ENCODE measurements around the gene CARD19.
"Not testable (repeated sequence)": the region's sequence is repeated elsewhere in the genome, so short reads cannot be mapped to it uniquely, and the experiment has no call there.

The CARD19 gene

DNA sequence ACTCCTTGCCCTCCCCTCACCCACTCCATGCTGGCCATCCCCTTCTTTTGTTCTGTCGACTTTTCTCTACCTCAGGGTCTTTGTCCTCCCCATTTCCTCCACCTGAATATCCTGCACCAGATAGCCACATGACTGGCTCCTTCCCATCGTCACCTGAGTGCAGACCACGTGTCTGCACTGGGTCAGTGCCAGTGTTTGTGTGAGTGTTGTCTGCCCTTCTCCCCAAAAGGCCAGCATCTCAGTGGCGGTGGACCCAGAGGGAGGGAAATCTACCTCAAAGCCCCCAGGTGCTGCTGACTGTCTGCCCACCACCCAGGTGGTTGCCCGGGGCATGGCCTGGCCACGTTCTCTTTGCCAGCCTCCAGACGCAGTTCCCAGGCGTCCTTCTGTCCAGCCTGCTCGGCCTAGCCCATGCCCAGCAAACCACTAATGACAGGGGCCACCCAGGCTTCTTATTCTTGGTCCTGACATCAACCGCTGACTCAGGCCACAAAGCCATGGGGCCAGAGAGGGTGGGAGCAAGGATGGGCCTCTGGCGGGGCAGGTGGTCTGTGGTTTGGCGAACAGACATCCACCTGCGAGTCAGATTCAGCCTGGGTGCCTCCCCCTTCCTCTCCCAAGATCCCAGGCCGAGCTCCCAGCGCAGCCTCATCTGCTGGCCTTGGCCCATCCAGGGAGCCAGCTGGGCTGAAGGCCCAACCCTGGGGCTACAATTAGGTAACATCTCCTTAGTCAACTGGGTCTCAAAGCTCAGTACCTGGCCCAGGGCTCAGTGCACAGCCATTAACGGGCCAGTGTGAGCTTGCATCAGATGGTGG is 43.6 kb downstream of the CARD19 start:
- no peak overlapping the region for H3K4me3 ChIP-seq (ENCODE audit: low read length)
- TF ChIP-seq, protein P1, sequence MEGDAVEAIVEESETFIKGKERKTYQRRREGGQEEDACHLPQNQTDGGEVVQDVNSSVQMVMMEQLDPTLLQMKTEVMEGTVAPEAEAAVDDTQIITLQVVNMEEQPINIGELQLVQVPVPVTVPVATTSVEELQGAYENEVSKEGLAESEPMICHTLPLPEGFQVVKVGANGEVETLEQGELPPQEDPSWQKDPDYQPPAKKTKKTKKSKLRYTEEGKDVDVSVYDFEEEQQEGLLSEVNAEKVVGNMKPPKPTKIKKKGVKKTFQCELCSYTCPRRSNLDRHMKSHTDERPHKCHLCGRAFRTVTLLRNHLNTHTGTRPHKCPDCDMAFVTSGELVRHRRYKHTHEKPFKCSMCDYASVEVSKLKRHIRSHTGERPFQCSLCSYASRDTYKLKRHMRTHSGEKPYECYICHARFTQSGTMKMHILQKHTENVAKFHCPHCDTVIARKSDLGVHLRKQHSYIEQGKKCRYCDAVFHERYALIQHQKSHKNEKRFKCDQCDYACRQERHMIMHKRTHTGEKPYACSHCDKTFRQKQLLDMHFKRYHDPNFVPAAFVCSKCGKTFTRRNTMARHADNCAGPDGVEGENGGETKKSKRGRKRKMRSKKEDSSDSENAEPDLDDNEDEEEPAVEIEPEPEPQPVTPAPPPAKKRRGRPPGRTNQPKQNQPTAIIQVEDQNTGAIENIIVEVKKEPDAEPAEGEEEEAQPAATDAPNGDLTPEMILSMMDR (conservative IDR thresholded peaks at IDR 0.05; ENCODE audit: low read length) = no peak
- DNase-seq (ENCODE audit: low read depth) = no peak

DNA sequence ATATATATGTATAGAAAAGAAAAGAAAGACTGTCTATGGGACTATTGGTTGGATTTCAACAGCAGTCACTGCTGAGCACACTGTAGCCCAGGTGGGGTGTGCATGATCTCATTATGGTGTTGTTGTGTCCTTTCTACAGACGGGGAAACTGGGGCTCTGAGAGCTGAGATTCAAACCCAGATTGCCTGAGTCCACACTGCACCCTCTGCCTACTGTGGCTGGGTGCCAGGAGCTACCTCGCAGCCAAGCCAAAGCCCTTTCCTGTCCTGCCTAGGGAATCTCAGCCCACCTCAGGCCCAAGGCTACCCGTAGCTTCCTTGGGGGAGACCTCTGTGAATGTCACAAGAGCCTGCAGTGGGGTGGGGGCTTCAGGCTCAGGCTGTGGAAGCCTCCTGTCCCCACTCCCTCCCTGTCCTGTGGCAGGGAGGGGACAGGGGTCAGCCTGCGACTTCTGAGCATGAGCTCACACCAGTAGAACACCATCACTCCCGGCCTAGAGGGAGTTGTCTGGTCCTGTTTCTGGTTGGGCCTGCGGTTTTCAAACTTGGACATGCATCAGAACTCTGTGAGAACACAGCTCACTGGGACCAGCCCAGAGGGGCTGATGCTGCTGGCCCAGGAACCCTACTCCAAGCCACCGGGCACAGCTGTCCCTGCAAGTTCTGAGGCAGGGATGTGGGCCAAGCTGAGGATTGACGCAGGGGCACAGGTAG is 45.9 kb downstream of the CARD19 start:
- H3K4me3 ChIP-seq (ENCODE audit: low read length) = no peak overlapping the region
- TF ChIP-seq, protein P1 (conservative IDR thresholded peaks at IDR 0.05; ENCODE audit: low read length) = no peak
- DNase-seq (ENCODE audit: low read depth) = no peak

DNA sequence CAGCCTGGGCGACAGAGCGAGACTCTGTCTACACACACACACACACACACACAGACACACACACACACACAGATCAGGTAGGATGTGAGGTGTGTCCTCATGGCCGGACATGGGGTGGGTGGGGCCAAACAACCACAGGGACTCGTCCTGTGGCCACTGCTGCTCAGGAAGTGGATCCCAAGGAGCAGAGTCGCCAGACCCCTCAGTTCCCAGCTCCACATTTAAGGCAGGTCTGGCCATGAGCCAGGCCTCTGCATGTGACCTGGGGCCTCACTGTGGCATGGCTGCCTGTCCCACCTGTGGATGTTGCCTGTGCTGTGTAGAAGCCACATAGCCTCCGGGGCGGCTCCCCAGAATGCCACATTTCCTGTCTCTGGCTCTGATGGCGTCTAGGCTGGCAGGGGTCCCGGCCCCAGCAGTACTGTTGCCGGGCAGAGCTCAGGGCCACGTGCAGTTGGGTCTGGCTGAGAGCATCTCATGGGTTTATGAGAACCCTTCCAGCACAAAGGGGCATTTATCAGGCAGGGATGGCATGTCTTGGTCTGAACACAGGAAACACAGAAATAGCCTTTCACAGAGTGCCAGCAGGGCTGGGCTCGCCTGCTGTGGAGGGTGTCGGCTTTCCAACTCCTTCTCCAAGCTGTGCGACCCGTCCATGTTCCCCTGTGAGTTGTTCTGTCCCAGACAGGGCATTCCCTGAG is 48.0 kb downstream of the CARD19 start:
- no peak overlapping the region for H3K4me3 ChIP-seq (ENCODE audit: low read length)
- no peak for DNase-seq (ENCODE audit: low read depth)
- TF ChIP-seq, protein P1 (conservative IDR thresholded peaks at IDR 0.05; ENCODE audit: low read length) = no peak

DNA sequence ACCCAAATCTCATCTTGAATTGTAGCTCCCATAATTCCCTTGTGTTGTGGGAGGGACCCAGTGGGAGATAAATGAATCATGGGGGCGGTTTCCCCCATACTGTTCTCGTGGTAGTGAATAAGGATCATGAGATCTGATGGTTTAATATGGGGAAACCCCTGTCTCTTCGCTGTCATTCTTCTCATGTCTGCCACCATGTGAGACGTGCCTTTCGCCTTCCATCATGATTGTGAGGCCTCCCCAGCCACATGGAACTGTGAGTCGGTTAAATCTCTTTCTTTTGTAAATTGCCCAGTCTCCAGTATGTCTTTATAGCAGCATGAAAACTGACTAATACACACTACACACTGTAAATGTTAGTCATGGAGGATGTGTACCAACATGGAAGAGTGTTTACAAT is 50.7 kb downstream of the CARD19 start:
- not testable (repeated sequence) for H3K4me3 ChIP-seq (ENCODE audit: low read length); DNase-seq (ENCODE audit: low read depth)

DNA sequence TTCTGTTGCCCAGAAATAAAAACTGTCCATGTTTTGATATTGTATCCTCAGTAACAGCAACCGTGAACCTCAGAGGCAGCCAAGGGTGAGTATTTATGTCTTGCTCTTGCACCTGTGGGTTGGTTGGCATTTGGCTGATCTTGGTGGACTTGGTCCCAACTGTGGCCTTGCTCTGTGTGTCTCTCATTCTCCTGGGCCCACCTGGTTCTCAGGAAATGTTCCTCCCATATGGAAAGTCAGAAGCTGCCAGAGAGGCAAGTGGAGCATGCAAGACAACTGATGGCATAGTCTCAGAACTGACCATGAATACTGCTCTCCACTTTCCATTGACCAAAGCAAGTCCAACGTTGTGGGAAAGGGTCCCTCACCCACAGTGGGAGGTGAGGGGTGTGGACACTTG is 51.6 kb downstream of the CARD19 start:
- H3K4me3 ChIP-seq (ENCODE audit: low read length) = no peak overlapping the region
- TF ChIP-seq, protein P1 (conservative IDR thresholded peaks at IDR 0.05; ENCODE audit: low read length) = no peak
- DNase-seq (ENCODE audit: low read depth) = no peak

DNA sequence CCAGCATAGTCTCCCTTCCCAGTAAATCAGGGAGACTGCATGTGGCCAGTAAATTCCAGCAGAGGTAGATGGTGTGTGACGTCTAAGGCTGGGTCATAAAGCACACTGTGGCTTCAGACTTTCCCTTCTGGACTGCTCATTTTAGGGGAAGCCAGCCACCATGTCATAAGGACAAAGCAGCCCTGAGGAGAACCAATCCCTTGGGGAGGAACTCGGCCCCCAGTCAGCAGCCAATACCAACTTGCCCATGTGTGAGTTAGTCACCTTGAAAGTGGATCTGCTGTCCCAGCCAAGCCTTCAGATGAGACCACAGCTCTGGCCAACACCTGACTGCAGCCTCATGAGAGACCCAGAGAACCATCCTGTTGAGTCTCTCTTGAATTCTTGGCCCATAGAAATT is 52.7 kb downstream of the CARD19 start:
- TF ChIP-seq, protein P1 (conservative IDR thresholded peaks at IDR 0.05; ENCODE audit: low read length) = no peak
- no peak overlapping the region for H3K4me3 ChIP-seq (ENCODE audit: low read length)
- no peak for DNase-seq (ENCODE audit: low read depth)

DNA sequence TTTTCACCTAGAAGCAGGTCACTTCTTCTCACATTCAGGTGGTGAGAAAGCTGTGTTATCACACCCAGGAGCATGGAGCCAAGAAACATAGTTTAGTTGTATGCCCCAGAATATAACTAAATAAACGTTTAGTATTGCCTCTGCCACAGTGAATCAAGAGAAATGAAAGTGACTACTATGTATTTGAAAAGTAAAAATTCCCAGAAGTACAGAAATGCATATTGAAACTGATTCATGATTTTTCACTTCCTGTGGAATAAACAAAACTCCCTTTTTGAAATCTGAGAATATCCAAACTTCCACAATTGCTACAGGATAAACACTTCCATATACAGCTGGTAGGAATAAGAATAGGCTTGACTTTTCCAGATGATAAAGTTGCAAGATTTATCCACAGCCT is 53.3 kb downstream of the CARD19 start:
- TF ChIP-seq, protein P1 (conservative IDR thresholded peaks at IDR 0.05; ENCODE audit: low read length) = no peak
- H3K4me3 ChIP-seq (ENCODE audit: low read length) = no peak overlapping the region
- DNase-seq (ENCODE audit: low read depth) = no peak
